K562 (cell line): Measurements from ENCODE around the gene TCFL5. TPM values are rescaled to one million over a fixed set of nuclear protein-coding genes. Genes with fewer than 3 reads are reported as not detected.
A peak's percentile ranks its signal among the peaks of the same experiment; 100 is the strongest.

ENCODE experiments used
- KAT7 ChIP-seq: sonication (generic); formaldehyde crosslinking; IDR thresholded peaks from 2 replicates; pipeline ENCODE4 v1.8.0; 2022; ENCODE audit warnings: missing genetic modification reagents, mild to moderate bottlenecking, borderline replicate concordance
- MAZ ChIP-seq, 2 experiments: fragments of 450-650 bp in 1 of 2; sonication (generic) in 1 of 2; formaldehyde crosslinking; IDR thresholded peaks in 1 of 2; conservative IDR thresholded peaks in 1 of 2; 2 replicates each; pipeline versions ENCODE4 v1.4.0 to v1.5.0; 2020; ENCODE audit warnings: mild to moderate bottlenecking in 1 of 2, missing genetic modification reagents in 1 of 2
- NONO ChIP-seq, 2 experiments: fragments of 200-400 bp in 1 of 2; fragments of 450-650 bp in 1 of 2; formaldehyde crosslinking in 1 of 2; IDR thresholded peaks; 2 replicates each; pipeline ENCODE4 v1.6.1; 2017; ENCODE audit warnings: low read depth in 2 of 2, mild to moderate bottlenecking in 2 of 2, moderate library complexity in 2 of 2, low read length in 1 of 2
- POLR2G ChIP-seq: fragments of 200-400 bp; formaldehyde crosslinking; IDR thresholded peaks from 2 replicates; pipeline ENCODE4 v1.6.1; 2017; ENCODE audit warnings: low read depth, mild to moderate bottlenecking, antibody characterized with exemption, low read length, moderate library complexity
- SREBF1 ChIP-seq: fragments of 150-350 bp; IDR thresholded peaks from 2 replicates; pipeline ENCODE4 v1.6.1; 2014; ENCODE audit warnings: antibody characterized with exemption, low read depth, low read length, borderline replicate concordance
- TARDBP ChIP-seq: fragments of 450-650 bp; IDR thresholded peaks from 2 replicates; pipeline ENCODE4 v1.6.1; 2016
- TCF7 ChIP-seq: sonication (generic); IDR thresholded peaks from 2 replicates; pipeline ENCODE4 v1.6.1; 2016; ENCODE audit warnings: antibody characterized with exemption, borderline replicate concordance
- TSC22D4 ChIP-seq: fragments of 450-650 bp; IDR thresholded peaks from 2 replicates; pipeline ENCODE4 v1.6.1; 2016; ENCODE audit warnings: missing genetic modification characterization, missing biosample characterization, control low read depth
- UBTF ChIP-seq, 2 experiments: IDR thresholded peaks; 2 replicates each; pipeline ENCODE4 v1.6.1; 2012; ENCODE audit warnings: improper control_type of control experiment in 2 of 2, low read depth in 2 of 2, low read length in 2 of 2, borderline replicate concordance in 1 of 2
- ZNF239 ChIP-seq: fragments of 250-450 bp; sonication (Bioruptor Pico); IDR thresholded peaks from 2 replicates; pipeline ENCODE4 v1.4.0; 2020; ENCODE audit warnings: mild to moderate bottlenecking
- ZNF274 ChIP-seq: IDR thresholded peaks from 2 replicates; pipeline ENCODE4 v1.6.1; 2011; ENCODE audit warnings: low read depth, mild to moderate bottlenecking, low read length, moderate library complexity, borderline replicate concordance
- ZNF583 ChIP-seq: fragments of 250-450 bp; sonication (Bioruptor Pico); IDR thresholded peaks from 2 replicates; pipeline ENCODE4 v1.4.0; 2020
- polyA plus RNA-seq, 8 experiments: library from polyadenylated mRNA; depleted of rRNA in 4 of 8; stranded (reverse) in 5 of 8; unstranded in 3 of 8; fragments of >200 nt; fragmentation: Nextera tagmentation in 2 of 8; fragmentation: Illumina TruSeq in 1 of 8; extraction: Ambion mirVana in 2 of 8; extraction: Trizol in 1 of 8; gene quantifications; 2 replicates each; pipeline versions ENCODE4 v1.2.1 to v1.2.3, GENCODE V29; 2011 to 2014; ENCODE audit warnings: inconsistent platforms in 1 of 8, missing spikeins in 1 of 8
- total RNA-seq, 7 experiments: library from RNA; depleted of rRNA in 6 of 7; stranded (reverse); fragments of >200 nt in 6 of 7; fragmentation: Illumina TruSeq in 2 of 7; extraction: Trizol in 2 of 7; gene quantifications; 2 replicates each; pipeline versions ENCODE4 v1.2.1 to v1.2.3, GENCODE V29; 2011 to 2021; ENCODE audit warnings: low replicate concordance in 1 of 7
- TF ChIP-seq, protein P1 (sequence below), 2 experiments: fragments of 450-650 bp; IDR thresholded peaks; 2 replicates each; pipeline ENCODE4 v1.6.1; 2016

Gene TCFL5
- total and polyA plus RNA-seq, 9 of the 15 experiments (the other 6 are each of a cell fraction or from before 2014, with no cell fraction given), result 1.00 to 12.6 (median 9.1) TPM

DNA sequence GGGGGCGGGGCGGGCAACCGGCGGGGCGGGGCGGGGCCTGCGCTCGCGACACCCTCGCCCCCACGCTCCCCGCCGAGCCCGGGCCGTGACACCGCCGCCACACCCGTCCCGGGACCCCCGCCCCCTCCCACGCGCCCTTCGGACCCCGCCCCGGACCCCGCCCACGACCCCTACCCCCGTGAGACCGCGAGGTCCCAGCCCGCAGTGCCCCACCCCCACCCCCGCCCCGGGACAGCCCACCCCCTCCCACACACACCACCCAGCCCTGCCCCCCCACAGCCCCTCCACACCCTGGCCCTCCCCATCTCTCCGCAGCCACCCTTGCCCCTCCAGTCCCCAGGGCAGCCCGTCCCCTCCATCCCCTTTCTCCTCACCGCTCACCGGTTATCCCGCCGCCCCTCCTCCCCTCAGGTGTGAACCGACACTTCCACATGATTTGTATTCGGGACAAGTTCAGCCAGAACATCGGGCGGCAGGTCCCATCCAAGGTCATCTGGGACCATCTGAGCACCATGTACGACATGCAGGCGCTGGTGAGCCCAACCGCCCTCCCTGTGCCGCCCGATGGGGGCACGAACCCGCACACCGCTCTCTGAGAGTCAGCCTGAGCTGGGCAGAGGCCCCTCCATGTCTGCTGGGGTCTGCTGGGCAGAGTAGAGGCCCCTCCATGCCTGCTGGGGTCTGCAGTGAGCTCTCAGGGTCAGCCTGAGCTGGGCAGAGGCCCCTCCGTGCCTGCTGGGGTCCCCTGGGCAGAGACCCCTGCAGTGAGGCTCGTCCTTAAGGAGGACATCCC, 64.7 kb downstream of the TCFL5 start (continued):
- TF ChIP-seq, protein P1, sequence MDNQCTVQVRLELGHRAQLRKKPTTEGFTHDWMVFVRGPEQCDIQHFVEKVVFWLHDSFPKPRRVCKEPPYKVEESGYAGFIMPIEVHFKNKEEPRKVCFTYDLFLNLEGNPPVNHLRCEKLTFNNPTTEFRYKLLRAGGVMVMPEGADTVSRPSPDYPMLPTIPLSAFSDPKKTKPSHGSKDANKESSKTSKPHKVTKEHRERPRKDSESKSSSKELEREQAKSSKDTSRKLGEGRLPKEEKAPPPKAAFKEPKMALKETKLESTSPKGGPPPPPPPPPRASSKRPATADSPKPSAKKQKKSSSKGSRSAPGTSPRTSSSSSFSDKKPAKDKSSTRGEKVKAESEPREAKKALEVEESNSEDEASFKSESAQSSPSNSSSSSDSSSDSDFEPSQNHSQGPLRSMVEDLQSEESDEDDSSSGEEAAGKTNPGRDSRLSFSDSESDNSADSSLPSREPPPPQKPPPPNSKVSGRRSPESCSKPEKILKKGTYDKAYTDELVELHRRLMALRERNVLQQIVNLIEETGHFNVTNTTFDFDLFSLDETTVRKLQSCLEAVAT (IDR thresholded peaks at IDR 0.05), result no peak
- TF ChIP-seq ZNF239 (no peak), POLR2G (peak; percentile 43; the same call in 1 of the 2 replicates), SREBF1 (no peak), KAT7 (CRISPR knock-in tag) (no peak), ZNF274 (no peak), TCF7 (no peak), NONO (IDR thresholded peaks at IDR 0.05; ENCODE audit: low read depth in 2 of 2, low read length in 1 of 2) (no peak), ZNF583 (peak; percentile 22; the same call in 1 of the 2 replicates), UBTF (IDR thresholded peaks at IDR 0.05; ENCODE audit: borderline replicate concordance in 1 of 2, low read depth in 2 of 2, low read length in 2 of 2) (no peak), TSC22D4 (tag) (no peak), TARDBP (no peak), MAZ (CRISPR knock-in tag; conservative IDR thresholded peaks at IDR 0.05 in 1 of 2, IDR thresholded peaks at IDR 0.05 in 1 of 2) (0 out of 4 replicates have a peak, but pooled peaks of 1 of the 2 experiments have one; percentile 25)
